DOHH2 (cell line): ENCODE data around the gene CHP1.
"Not testable (repeated sequence)": the region's sequence is repeated elsewhere in the genome, so short reads cannot be mapped to it uniquely, and the experiment has no call there.

Experiments used
- H3F3A ChIP-seq: fragments of 200-600 bp; sonication (generic), shearing (Covaris generic); 2 replicates; pipeline ENCODE4 v1.6.0; 2016; ENCODE audit warnings: antibody characterized with exemption, mild to moderate bottlenecking; ENCODE audit not compliant: control insufficient read depth, insufficient read depth
- H3K27ac ChIP-seq: fragments of 200-600 bp; sonication (generic); 2 replicates; pipeline ENCODE4 v1.5.1; 2014; ENCODE audit warnings: low read depth, mild to moderate bottlenecking, low read length, moderate library complexity
- H3K27me3 ChIP-seq: fragments of 200-600 bp; sonication (generic); 2 replicates; pipeline ENCODE4 v1.6.1; 2014; ENCODE audit warnings: mild to moderate bottlenecking, low read length, mixed read lengths; ENCODE audit not compliant: control insufficient read depth
- H3K36me3 ChIP-seq: fragments of 200-600 bp; sonication (generic); 2 replicates; pipeline ENCODE4 v1.6.1; 2014; ENCODE audit warnings: mild to moderate bottlenecking, low read length, moderate library complexity, mixed read lengths; ENCODE audit not compliant: control insufficient read depth
- H3K4me1 ChIP-seq: fragments of 200-600 bp; sonication (generic); 2 replicates; pipeline ENCODE4 v1.6.1; 2014; ENCODE audit warnings: mild to moderate bottlenecking, low read length, mixed read lengths; ENCODE audit not compliant: control insufficient read depth
- H3K4me2 ChIP-seq: fragments of 200-600 bp; sonication (generic); 2 replicates; pipeline ENCODE4 v1.6.0; 2014; ENCODE audit warnings: mild to moderate bottlenecking, low read length, moderate library complexity
- H3K4me3 ChIP-seq: fragments of 200-600 bp; sonication (generic); 2 replicates; pipeline ENCODE4 v1.5.1; 2014; ENCODE audit warnings: mild to moderate bottlenecking, low read length, mixed read lengths
- H3K79me2 ChIP-seq: fragments of 200-600 bp; sonication (generic); 2 replicates; pipeline ENCODE4 v1.6.1; 2014; ENCODE audit warnings: mild to moderate bottlenecking, low read length, mixed read lengths; ENCODE audit not compliant: control insufficient read depth
- H3K9me2 ChIP-seq: fragments of 200-600 bp; sonication (generic); replicated peaks from 2 replicates; pipeline ENCODE4 v1.6.1; 2014; ENCODE audit warnings: mild to moderate bottlenecking, low read length, mixed read lengths; ENCODE audit not compliant: control insufficient read depth
- H3K9me3 ChIP-seq: fragments of 200-600 bp; sonication (generic); 2 replicates; pipeline ENCODE4 v1.6.1; 2014; ENCODE audit warnings: antibody characterized with exemption, low read length, mixed read lengths; ENCODE audit not compliant: control insufficient read depth, insufficient read depth
- H4K20me1 ChIP-seq: fragments of 200-600 bp; sonication (generic); 2 replicates; pipeline ENCODE4 v1.6.0; 2014; ENCODE audit warnings: low read depth, mild to moderate bottlenecking, antibody characterized with exemption, low read length, moderate library complexity; ENCODE audit not compliant: control insufficient read depth, insufficient read depth
- CTCF ChIP-seq: fragments of 200-600 bp; sonication (generic); IDR thresholded peaks from one replicate; pipeline ENCODE4 v1.5.1; 2014; ENCODE audit warnings: antibody characterized with exemption, mild to moderate bottlenecking, low read depth, low read length; ENCODE audit not compliant: poor library complexity, severe bottlenecking
- EZH2phosphoT487 ChIP-seq: fragments of 200-600 bp; sonication (generic); IDR thresholded peaks from 2 replicates; pipeline ENCODE4 v1.6.1; 2017; ENCODE audit warnings: borderline replicate concordance, mild to moderate bottlenecking, antibody characterized with exemption, low read length, moderate library complexity, mixed read lengths

CHP1 gene

DNA sequence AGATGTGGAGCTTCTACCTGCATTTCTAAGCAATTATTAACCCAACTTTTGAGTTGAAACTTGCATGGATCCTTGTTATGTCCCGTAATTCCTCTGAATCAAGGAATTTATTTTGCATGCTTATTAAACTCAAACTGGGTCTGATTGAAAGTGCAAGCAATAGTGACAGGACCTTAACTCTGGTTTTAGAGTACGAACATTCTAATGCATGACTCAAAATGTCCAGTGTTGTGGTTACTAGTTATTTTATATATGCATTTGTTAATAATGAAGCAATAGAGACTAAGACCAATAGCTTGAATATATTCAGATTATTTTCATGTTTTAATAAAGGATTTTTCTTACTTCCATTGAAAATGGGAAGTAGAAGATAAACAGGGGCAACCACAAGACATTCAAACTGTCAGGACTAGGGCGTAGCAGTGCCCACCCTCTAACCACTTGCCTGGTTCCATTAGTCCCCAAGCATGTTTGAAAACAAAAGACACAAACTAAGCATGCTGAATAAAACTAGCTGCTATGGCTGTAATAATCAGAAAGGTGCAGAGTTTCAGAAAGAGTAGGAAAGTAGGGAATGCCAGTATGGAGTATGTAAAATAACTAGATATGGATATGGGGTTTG, 73.2 kb downstream of the CHP1 start:
- Histone ChIP-seq H3F3A (peaks cover 43% of the 10 kb centered on the region), H4K20me1 (no peaks in the 10 kb centered on the region), H3K79me2 (peaks cover 7% of the 10 kb centered on the region), H3K4me3 (no peak overlapping the region), H3K27me3 (no peaks in the 10 kb centered on the region), H3K9me3 (no peaks in the 10 kb centered on the region), H3K27ac (no peak overlapping the region), H3K4me1 (peaks cover 25% of the 10 kb centered on the region), H3K36me3 (peaks cover 60% of the 10 kb centered on the region), H3K4me2 (peak overlapping the region; percentile 11; the same call in 1 of the 2 replicates), H3K9me2 (no peaks in the 10 kb centered on the region)
- TF ChIP-seq CTCF (no peak), EZH2phosphoT487 (no peak)

- Histone ChIP-seq H3K79me2 (peaks cover 5% of the 10 kb centered on the region), H3K27ac (no peak overlapping the region), H3K9me2 (no peaks in the 10 kb centered on the region), H3K4me1 (peaks cover 20% of the 10 kb centered on the region), H3K27me3 (no peaks in the 10 kb centered on the region), H3K9me3 (no peaks in the 10 kb centered on the region), H4K20me1 (no peaks in the 10 kb centered on the region), H3F3A (peaks cover 38% of the 10 kb centered on the region), H3K4me3 (no peak overlapping the region), H3K36me3 (peaks cover 53% of the 10 kb centered on the region), H3K4me2 (no peak overlapping the region)
- TF ChIP-seq EZH2phosphoT487 (no peak), CTCF (no peak)
Measured at GRCh38 chr15:41307679-41308078, 76.6 kb downstream of the CHP1 start.

GRCh38 chr15:41309226-41309905, 78.3 kb downstream of the CHP1 start:
- peaks cover 30% of the 10 kb centered on the region for H3F3A ChIP-seq
- no peak for TF ChIP-seq CTCF
- no peak for TF ChIP-seq EZH2phosphoT487
- peaks cover 48% of the 10 kb centered on the region for H3K36me3 ChIP-seq
- peaks cover 3% of the 10 kb centered on the region for H3K4me1 ChIP-seq
- H3K27ac ChIP-seq = no peak overlapping the region
- no peak overlapping the region for H3K4me3 ChIP-seq
- no peaks in the 10 kb centered on the region for H3K27me3 ChIP-seq
- H3K79me2 ChIP-seq = no peaks in the 10 kb centered on the region
- no peaks in the 10 kb centered on the region for H4K20me1 ChIP-seq
- H3K9me2 ChIP-seq = no peaks in the 10 kb centered on the region
- H3K9me3 ChIP-seq = no peaks in the 10 kb centered on the region
- H3K4me2 ChIP-seq = no peak overlapping the region

DNA sequence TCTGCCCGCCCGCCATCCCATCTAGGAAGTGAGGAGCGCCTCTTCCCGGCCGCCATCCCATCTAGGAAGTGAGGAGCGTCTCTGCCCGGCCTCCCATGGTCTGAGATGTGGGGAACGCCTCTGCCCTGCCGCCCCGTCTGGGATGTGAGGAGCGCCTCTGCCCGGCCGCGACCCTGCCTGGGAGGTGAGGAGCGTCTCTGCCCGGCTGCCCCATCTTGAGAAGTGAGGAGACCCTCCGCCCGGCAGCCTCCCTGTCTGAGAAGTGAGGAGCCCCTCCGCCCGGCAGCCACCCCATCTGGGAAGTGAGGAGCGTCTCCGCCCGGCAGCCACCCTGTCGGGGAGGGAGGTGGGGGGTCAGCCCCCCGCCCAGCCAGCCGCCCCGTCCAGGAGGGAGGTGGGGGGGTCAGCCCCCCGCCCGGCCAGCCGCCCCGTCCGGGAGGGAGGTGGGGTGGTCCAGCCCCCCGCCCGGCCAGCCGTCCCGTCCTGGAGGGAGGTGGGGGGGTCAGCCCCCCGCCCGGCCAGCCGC, 89.8 kb downstream of the CHP1 start:
- not testable (repeated sequence) for H3K79me2 ChIP-seq, H3K27me3 ChIP-seq, H3K4me1 ChIP-seq, H3K4me3 ChIP-seq, H3K9me3 ChIP-seq, H3F3A ChIP-seq, H3K9me2 ChIP-seq, H4K20me1 ChIP-seq, H3K4me2 ChIP-seq, H3K27ac ChIP-seq
- H3K36me3 ChIP-seq = peaks cover 31% of the 10 kb centered on the region
